ENCODE data around the gene GALNT14. TPM values are rescaled to one million over a fixed set of nuclear protein-coding genes. Genes with fewer than 3 reads are reported as not detected.

Gene GALNT14
- total and polyA plus RNA-seq, 2 of the 8 experiments (the other 6 are each of a cell fraction or from before 2014, with no cell fraction given) = 13.0 to 13.7 TPM

DNA sequence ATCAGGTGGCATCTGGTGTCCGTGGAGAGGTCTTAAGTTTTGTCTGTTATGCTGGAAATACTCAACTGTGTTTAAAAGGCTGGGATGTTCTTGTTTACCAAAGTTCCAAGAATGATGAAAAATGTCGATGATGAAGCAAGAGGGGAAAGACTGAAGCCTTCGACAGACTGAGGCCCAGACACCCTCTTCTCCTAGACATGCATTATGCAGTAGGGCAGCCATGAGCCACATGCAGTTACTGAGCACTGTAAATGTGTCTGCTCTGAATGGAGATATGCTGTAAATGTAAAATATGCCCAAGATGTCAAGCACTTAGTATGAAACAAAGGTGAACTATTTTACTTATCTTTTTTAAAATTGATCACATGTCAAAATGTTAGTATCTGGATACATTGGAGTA lies 163.1 kb downstream of the GALNT14 start (continued):
- TF ChIP-seq, protein P1, sequence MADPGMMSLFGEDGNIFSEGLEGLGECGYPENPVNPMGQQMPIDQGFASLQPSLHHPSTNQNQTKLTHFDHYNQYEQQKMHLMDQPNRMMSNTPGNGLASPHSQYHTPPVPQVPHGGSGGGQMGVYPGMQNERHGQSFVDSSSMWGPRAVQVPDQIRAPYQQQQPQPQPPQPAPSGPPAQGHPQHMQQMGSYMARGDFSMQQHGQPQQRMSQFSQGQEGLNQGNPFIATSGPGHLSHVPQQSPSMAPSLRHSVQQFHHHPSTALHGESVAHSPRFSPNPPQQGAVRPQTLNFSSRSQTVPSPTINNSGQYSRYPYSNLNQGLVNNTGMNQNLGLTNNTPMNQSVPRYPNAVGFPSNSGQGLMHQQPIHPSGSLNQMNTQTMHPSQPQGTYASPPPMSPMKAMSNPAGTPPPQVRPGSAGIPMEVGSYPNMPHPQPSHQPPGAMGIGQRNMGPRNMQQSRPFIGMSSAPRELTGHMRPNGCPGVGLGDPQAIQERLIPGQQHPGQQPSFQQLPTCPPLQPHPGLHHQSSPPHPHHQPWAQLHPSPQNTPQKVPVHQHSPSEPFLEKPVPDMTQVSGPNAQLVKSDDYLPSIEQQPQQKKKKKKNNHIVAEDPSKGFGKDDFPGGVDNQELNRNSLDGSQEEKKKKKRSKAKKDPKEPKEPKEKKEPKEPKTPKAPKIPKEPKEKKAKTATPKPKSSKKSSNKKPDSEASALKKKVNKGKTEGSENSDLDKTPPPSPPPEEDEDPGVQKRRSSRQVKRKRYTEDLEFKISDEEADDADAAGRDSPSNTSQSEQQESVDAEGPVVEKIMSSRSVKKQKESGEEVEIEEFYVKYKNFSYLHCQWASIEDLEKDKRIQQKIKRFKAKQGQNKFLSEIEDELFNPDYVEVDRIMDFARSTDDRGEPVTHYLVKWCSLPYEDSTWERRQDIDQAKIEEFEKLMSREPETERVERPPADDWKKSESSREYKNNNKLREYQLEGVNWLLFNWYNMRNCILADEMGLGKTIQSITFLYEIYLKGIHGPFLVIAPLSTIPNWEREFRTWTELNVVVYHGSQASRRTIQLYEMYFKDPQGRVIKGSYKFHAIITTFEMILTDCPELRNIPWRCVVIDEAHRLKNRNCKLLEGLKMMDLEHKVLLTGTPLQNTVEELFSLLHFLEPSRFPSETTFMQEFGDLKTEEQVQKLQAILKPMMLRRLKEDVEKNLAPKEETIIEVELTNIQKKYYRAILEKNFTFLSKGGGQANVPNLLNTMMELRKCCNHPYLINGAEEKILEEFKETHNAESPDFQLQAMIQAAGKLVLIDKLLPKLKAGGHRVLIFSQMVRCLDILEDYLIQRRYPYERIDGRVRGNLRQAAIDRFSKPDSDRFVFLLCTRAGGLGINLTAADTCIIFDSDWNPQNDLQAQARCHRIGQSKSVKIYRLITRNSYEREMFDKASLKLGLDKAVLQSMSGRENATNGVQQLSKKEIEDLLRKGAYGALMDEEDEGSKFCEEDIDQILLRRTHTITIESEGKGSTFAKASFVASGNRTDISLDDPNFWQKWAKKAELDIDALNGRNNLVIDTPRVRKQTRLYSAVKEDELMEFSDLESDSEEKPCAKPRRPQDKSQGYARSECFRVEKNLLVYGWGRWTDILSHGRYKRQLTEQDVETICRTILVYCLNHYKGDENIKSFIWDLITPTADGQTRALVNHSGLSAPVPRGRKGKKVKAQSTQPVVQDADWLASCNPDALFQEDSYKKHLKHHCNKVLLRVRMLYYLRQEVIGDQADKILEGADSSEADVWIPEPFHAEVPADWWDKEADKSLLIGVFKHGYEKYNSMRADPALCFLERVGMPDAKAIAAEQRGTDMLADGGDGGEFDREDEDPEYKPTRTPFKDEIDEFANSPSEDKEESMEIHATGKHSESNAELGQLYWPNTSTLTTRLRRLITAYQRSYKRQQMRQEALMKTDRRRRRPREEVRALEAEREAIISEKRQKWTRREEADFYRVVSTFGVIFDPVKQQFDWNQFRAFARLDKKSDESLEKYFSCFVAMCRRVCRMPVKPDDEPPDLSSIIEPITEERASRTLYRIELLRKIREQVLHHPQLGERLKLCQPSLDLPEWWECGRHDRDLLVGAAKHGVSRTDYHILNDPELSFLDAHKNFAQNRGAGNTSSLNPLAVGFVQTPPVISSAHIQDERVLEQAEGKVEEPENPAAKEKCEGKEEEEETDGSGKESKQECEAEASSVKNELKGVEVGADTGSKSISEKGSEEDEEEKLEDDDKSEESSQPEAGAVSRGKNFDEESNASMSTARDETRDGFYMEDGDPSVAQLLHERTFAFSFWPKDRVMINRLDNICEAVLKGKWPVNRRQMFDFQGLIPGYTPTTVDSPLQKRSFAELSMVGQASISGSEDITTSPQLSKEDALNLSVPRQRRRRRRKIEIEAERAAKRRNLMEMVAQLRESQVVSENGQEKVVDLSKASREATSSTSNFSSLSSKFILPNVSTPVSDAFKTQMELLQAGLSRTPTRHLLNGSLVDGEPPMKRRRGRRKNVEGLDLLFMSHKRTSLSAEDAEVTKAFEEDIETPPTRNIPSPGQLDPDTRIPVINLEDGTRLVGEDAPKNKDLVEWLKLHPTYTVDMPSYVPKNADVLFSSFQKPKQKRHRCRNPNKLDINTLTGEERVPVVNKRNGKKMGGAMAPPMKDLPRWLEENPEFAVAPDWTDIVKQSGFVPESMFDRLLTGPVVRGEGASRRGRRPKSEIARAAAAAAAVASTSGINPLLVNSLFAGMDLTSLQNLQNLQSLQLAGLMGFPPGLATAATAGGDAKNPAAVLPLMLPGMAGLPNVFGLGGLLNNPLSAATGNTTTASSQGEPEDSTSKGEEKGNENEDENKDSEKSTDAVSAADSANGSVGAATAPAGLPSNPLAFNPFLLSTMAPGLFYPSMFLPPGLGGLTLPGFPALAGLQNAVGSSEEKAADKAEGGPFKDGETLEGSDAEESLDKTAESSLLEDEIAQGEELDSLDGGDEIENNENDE (IDR thresholded peaks at IDR 0.05; ENCODE audit: insufficient replicate concordance, low read length) = no peak
- TF ChIP-seq NRF1 (IDR thresholded peaks at IDR 0.05; ENCODE audit: low read depth, low read length) = no peak

All from H1 (cell line).